ENCODE data around the gene NAP1L4. TPM values are rescaled to one million over a fixed set of nuclear protein-coding genes. Genes with fewer than 3 reads are reported as not detected.

The NAP1L4 gene
- total RNA-seq, 1 donor from 2014 or later = 162 TPM

- no peak for DNase-seq (ENCODE audit: low read depth, low spot score)
Measured at GRCh38 chr11:2924821-2925675, 67.1 kb downstream of the NAP1L4 start.

GRCh38 chr11:2924381-2924780, 67.7 kb downstream of the NAP1L4 start:
- DNase-seq (ENCODE audit: low read depth, low spot score) = no peak

DNA sequence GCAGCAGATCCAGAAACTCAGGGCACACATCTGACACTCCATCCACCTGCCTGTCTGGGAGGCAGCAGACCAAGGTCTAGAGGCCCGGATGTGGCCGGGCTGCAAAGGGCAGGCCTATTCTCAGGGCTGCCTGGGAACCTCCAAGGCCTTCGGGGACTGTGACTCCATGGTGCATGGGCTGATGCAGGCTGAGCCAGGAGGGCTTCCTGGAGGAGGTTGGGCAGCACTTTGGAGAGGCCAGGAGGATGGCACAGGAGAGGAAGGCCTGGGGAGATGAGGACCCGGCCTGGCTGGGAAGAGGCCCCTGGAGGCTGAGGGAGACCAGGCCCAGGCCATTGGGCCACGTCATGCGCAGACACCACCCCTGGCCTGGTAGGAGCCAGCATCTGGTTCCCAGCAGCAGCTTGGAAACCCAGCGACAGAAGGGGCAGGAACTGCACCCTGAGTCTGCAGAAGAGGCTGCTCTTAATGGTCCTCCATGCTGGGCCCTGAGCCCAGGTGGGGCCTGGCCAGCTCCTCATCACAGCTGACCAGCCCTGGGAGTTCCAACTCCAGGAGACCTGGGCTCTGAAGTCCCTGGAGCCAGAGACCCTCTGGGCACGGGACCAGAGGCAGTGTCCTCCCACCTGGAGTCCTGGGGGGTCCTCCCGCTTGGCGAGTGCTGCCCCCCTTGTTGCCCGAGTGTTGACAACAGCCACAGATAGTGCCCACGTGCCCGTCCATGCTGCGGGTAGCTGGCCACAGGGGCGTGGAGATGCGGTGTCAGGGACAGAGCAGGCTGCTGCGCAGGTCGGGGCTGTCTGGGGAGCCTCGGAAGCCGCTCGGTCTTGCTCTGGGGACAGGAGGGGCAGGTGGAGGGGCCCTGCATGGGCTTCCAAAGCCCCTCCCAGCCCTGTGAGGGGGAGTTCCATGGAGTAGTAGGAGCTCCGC, 68.4 kb downstream of the NAP1L4 start:
- DNase-seq (ENCODE audit: low read depth, low spot score) = no peak

- no peak for DNase-seq (ENCODE audit: low read depth, low spot score)
Measured at GRCh38 chr11:2922655-2923054, 69.5 kb downstream of the NAP1L4 start.

DNA sequence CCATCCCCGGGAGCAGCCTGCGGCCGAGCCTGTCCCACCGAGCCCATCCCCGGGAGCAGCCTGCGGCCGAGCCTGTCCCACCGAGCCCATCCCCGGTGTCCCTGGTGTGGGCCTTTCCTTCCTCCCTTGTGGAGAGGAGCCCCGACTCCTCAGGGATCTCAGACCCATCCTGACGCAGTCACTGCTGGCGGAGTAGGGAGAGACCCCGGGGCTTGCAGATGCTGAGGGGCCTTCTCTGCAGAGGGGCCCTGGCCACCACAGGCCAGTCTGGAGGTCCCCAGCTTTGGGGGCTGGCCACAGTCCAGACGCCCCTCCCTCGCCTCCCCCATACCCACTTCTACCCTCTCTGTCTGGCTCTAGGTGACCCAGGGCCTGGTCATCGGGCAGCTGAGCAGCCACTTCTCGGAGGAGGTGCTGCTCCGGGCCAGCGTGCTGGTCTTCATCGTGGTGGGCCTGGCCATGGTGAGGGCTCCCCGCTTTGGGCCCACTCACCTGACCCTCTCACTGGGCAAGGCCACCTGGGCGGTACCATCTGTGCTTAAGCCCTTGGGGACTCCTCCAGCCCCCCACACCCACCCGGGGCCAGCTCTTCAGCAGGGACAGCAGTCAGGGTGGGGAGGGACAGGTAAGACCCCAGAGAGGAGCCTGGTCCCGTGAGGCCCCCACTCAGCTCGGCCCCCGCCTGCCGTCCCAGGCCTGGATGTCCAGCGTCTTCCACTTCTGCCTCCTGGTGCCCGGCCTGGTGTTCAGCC, 70.2 kb downstream of the NAP1L4 start:
- no peak for DNase-seq (ENCODE audit: low read depth, low spot score)

GRCh38 chr11:2921261-2921660, 70.9 kb downstream of the NAP1L4 start:
- no peak for DNase-seq (ENCODE audit: low read depth, low spot score)

GRCh38 chr11:2920343-2920742, 71.8 kb downstream of the NAP1L4 start:
- DNase-seq (ENCODE audit: low read depth, low spot score) = no peak

DNA sequence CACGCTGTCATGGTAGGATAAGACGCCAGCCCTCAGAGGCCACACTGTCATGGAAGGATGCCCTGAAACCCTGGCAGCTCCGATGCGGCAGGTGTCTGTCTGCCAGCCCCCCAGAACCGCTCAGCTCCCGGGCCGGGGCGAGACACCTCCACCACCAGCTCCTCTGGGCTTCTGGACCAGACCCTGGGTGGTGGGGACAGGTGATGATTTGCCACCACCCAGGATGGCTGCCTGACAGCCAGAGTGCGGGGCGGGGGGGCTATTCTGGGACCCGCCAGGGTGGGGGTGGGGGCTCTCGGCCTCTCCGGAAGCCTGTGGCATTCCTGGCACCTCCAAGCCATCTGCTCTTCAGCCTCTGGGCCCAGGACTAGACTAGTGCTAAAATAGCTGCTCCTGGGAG, 72.3 kb downstream of the NAP1L4 start:
- no peak for DNase-seq (ENCODE audit: low read depth, low spot score)

DNA sequence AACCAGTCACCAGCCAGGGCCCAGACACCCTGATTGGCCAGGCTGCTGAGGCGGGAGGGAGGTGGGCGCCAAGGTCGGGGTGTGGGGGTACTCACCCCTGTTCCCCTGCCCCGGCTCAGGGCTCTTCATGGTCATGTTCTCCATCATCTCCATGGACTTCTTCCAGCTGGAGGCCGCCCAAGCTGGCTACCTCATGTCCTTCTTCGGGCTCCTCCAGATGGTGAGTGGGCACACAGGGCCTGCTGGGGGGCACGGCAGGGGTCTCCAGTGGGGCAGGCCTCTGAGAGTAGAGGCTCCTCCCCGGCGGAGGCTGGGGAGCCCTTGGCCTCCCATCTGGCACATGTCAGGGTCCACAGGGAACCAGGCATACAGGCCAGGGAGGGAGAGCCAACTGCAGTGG, 72.9 kb downstream of the NAP1L4 start:
- no peak for DNase-seq (ENCODE audit: low read depth, low spot score)

DNA sequence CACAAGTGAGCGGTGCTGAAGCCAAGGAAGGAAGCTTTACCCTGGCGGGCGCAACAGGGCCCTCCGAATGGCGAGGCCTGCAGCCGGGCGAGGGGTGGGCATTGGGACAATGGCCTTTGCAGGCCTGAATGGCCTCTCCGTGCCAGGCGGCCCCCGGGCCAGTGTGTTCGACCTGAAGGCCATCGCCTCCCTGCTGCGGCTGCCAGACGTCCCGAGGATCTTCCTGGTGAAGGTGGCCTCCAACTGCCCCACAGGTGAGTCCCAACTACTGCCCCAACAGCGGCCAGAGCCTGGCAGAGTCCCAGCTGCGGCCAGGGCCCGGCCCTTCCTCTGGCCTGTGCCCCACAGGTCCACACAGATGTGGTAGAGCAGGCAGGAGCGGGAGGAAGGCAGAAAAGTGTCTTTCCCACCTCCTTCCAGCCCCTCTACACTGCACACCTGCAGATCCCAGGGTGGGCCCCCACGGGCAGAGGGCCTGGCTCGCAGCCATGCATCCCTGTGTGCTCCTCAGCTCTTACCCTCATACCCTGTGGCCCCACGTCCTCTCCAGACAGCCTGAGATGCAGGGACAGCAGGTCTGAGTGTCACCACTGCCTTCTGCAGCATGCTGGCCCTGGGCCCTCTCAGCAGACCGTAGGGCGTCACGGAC, 74.2 kb downstream of the NAP1L4 start:
- DNase-seq (ENCODE audit: low read depth, low spot score) = no peak

- DNase-seq (ENCODE audit: low read depth, low spot score) = no peak
Measured at GRCh38 chr11:2916892-2917645, 75.1 kb downstream of the NAP1L4 start.

GRCh38 chr11:2916114-2916891, 75.8 kb downstream of the NAP1L4 start:
- DNase-seq (ENCODE audit: low read depth, low spot score) = no peak

DNA sequence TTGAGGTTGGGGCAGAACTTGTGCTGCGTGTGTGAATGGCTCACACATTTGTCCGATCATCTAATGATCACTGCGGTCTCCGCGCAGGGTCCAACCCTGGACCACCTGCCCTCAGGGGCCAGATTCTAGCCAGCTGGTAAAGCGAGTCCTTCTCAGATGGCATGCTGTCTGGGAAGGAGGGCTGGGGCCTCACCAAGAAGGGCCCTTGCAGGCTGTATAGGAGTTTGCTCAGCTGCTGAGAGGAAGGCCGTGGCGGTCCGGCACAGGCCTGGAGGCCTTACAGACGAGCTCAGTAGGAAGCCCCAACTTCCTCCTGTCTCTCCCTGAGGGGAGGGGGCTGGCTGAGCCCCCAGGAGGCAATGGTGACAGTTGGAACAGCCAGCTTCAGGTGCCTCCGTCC, 76.7 kb downstream of the NAP1L4 start:
- DNase-seq (ENCODE audit: low read depth, low spot score) = no peak

DNA sequence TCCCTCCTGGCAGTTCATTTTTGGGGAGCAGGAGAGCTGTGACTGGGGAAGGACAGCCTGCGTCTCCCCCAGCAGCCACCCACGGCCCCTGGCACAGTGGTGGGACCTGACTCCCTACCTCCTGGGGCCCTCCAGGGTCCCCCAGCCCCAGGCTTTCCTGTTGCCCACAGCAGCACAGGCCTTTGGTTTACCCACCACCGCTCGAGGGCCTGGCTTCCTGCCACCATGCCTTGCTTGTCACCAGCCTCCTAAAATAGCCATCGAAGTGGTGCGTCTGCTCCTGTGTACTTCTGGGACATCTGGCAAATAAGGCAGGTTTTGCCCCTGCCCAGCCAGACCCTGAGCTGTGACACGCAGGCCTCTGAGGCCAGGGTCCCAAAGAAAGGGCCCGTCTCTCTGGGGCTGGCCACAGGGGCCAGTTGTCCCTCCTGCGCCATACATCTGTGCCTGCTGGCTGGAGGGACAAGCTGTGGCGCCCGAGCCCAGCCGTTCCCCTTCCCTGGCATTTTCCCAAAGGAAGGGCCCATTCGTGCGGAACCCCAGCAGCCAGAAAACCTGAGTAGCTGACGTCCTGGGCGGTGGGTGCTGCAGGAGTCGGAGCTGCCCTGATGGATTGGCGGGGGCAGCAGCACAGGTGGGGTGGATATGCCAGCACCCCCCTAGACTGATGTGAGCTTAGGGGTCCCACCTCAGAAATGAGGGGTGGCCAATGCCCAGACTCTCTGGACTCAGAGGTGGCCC, 77.5 kb downstream of the NAP1L4 start:
- no peak for DNase-seq (ENCODE audit: low read depth, low spot score)

GRCh38 chr11:2913776-2914175, 78.4 kb downstream of the NAP1L4 start:
- DNase-seq (ENCODE audit: low read depth, low spot score) = no peak

DNA sequence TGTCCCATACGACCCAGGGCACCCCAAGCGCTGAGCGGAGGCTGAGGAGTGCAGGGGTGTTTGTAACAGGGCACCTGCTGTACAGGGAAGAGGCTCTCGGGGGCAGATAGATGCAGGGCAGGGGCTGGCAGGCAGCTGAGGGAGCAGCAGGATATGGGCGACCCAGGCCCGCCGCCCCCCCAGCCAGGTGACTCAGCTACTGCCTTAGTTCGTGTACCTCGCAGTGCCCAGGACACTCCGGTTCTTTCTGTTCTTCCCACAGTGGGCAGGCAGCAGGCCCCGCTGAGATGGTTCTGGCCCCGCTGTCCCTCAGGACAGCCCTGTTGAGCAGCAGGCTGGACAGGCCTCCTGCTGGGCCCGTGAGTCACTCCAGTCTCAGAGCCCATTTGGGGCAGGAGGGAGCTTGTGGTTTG, 79.1 kb downstream of the NAP1L4 start:
- DNase-seq (ENCODE audit: low read depth, low spot score) = no peak

DNA sequence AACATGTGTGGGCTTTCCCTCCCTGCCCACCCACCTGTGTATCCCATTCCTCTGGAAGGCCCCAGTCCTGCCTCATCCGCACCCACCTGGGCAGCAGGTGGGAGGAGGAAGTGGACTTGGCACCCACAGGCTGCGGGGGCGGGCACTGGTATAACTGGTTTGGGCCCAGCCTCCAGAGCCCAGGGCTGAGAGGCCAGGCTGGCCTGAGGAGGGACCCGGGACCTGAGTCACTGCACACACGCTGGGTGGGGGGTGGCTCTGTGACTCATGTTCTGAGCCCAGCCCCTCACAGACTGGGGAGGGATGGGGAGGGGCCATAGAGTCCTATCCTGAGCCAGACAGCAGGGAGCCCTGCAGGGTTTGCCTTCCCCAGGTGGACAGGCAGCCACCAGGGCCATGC, 79.6 kb downstream of the NAP1L4 start:
- no peak for DNase-seq (ENCODE audit: low read depth, low spot score)

DNA sequence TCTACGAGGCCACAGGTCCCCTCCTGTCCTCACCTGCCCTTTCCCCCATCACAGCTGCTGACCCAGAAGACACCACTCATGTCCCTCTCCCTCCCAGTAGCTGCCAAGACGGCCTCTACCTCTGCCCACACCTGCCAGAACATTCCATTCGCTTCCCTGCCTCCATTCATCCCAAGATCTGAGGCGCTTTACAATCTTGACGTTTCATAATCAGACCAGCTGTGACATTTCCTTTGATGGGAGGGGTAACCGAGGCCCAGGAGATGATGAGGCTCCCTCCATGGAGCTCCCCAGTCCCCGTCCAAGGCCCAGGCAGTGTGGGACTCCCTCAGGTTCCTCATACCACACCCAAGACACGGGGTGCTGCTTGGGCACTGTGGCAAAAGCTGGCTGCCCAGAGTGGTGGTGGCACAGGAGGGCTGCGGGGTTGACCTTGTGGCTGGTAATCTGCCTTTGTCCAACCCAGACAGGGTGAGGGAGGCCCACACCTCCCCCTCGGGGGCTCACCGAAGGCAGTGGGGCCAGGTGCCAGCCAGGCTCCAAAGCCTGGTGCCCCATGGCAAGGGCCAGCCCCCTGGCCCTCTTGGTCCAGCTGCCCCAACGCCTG, 80.2 kb downstream of the NAP1L4 start:
- no peak for DNase-seq (ENCODE audit: low read depth, low spot score)

Measured in pulmonary artery endothelial cell (primary cell).